Fibroblast of pulmonary artery (primary cell): Measurements from ENCODE around the gene SRSF2.
"Not testable (repeated sequence)": the region's sequence is repeated elsewhere in the genome, so short reads cannot be mapped to it uniquely, and the experiment has no call there.

Experiments
- DNase-seq: peaks from one replicate; pipeline ENCODE4 v3.0.0-alpha.2; 2010; ENCODE audit warnings: low read depth
- H3K4me3 ChIP-seq: replicated peaks from 2 replicates; pipeline ENCODE4 v1.5.1; 2011; ENCODE audit warnings: low read depth, mild to moderate bottlenecking, control low read depth, low read length, moderate library complexity
- CTCF ChIP-seq: IDR thresholded peaks from 2 replicates; pipeline ENCODE4 v1.5.1; 2011; ENCODE audit warnings: mild to moderate bottlenecking, control low read depth, low read length, inconsistent platforms; ENCODE audit errors: missing control alignments

SRSF2 gene

GRCh38 chr17:76701471-76701967, 35.6 kb downstream of the SRSF2 start:
- no peak overlapping the region for H3K4me3 ChIP-seq
- no peak for TF ChIP-seq CTCF
- no peak for DNase-seq

- TF ChIP-seq CTCF, result no peak
- H3K4me3 ChIP-seq, result peak overlapping the region; percentile 5
- DNase-seq, result peak; percentile 88
These were observed 36.3 kb downstream of the SRSF2 start for GRCh38 chr17:76700617-76701470.

GRCh38 chr17:76700270-76700616, 36.9 kb downstream of the SRSF2 start:
- DNase-seq, result no peak
- no peak overlapping the region for H3K4me3 ChIP-seq
- TF ChIP-seq CTCF, result no peak

GRCh38 chr17:76698466-76698977, 38.6 kb downstream of the SRSF2 start:
- H3K4me3 ChIP-seq, DNase-seq: not testable (repeated sequence)

GRCh38 chr17:76697702-76698465, 39.2 kb downstream of the SRSF2 start:
- TF ChIP-seq CTCF, result no peak
- DNase-seq, result peak; percentile 63
- H3K4me3 ChIP-seq, result no peak overlapping the region

- TF ChIP-seq CTCF, result no peak
- peak; percentile 81 for DNase-seq
- H3K4me3 ChIP-seq, result no peak overlapping the region
These were observed 40.1 kb downstream of the SRSF2 start for GRCh38 chr17:76696763-76697701.
